Osteocyte (in vitro differentiated cells): ENCODE results near the gene BIK. TPM values are rescaled to one million over a fixed set of nuclear protein-coding genes. Genes with fewer than 3 reads are reported as not detected.

ENCODE experiments used
- DNase-seq: peaks from one replicate; pipeline ENCODE4 v3.0.0; 2021; ENCODE audit warnings: mixed read lengths; ENCODE audit not compliant: unreplicated experiment; ENCODE audit errors: extremely low spot score
- H3K27ac Mint-ChIP-seq: one replicate; pipeline ENCODE4 v1.8.0; 2021; ENCODE audit warnings: mild to moderate bottlenecking, mixed read lengths; ENCODE audit not compliant: unreplicated experiment
- H3K27me3 Mint-ChIP-seq: one replicate; pipeline ENCODE4 v1.8.0; 2021; ENCODE audit warnings: mixed read lengths; ENCODE audit not compliant: unreplicated experiment
- H3K36me3 Mint-ChIP-seq: one replicate; pipeline ENCODE4 v1.8.0; 2021; ENCODE audit warnings: mixed read lengths; ENCODE audit not compliant: unreplicated experiment
- H3K4me1 Mint-ChIP-seq: one replicate; pipeline ENCODE4 v1.8.0; 2021; ENCODE audit warnings: mixed read lengths; ENCODE audit not compliant: unreplicated experiment
- H3K4me3 Mint-ChIP-seq: one replicate; pipeline ENCODE4 v1.8.0; 2021; ENCODE audit warnings: mild to moderate bottlenecking, moderate library complexity, mixed read lengths; ENCODE audit not compliant: unreplicated experiment
- H3K9me3 Mint-ChIP-seq: one replicate; pipeline ENCODE4 v1.8.0; 2021; ENCODE audit warnings: mixed read lengths; ENCODE audit not compliant: unreplicated experiment
- CTCF ChIP-seq: fragments of 200-600 bp; sonication (generic); IDR thresholded peaks from 2 replicates; pipeline ENCODE4 v1.5.0; 2021; ENCODE audit warnings: antibody characterized with exemption, mild to moderate bottlenecking, moderate library complexity
- total RNA-seq: library from RNA; stranded (reverse); gene quantifications from 2 replicates; pipeline ENCODE4 v1.2.1, GENCODE V29; 2021

BIK gene
- total RNA-seq, 1 donor from 2014 or later: not detected

- peak overlapping the region; percentile 64 for H3K4me3 Mint-ChIP-seq
- DNase-seq: no peak
- H3K27me3 Mint-ChIP-seq: no peaks in the 10 kb centered on the region
- H3K9me3 Mint-ChIP-seq: no peaks in the 10 kb centered on the region
- no peaks in the 10 kb centered on the region for H3K36me3 Mint-ChIP-seq
- H3K4me1 Mint-ChIP-seq: peaks cover 25% of the 10 kb centered on the region
- peak overlapping the region; percentile 71 for H3K27ac Mint-ChIP-seq
- no peak for TF ChIP-seq CTCF
These were observed 40.2 kb downstream of the BIK start for GRCh38 chr22:43150731-43151206.

GRCh38 chr22:43151251-43152002 is 40.9 kb downstream of the BIK start, which contains the start of gene TSPO:
TSPO (plus strand) TSS chr22:43151559; CDS start chr22:43159239, 7,680 bp downstream.
- TF ChIP-seq CTCF: no peak
- no peak for DNase-seq
- Mint-ChIP-seq H3K36me3 (no peaks in the 10 kb centered on the region), H3K4me1 (peaks cover 25% of the 10 kb centered on the region), H3K27ac (peak within 1 kb of the TSS; percentile 84), H3K27me3 (no peaks in the 10 kb centered on the region), H3K9me3 (no peaks in the 10 kb centered on the region), H3K4me3 (peak within 1 kb of the TSS; percentile 71)

GRCh38 chr22:43152003-43152356 is 41.4 kb downstream of the BIK start:
- no peak for TF ChIP-seq CTCF
- DNase-seq: no peak
- no peaks in the 10 kb centered on the region for H3K9me3 Mint-ChIP-seq
- H3K4me1 Mint-ChIP-seq: peaks cover 25% of the 10 kb centered on the region
- H3K36me3 Mint-ChIP-seq: no peaks in the 10 kb centered on the region
- H3K4me3 Mint-ChIP-seq: peak overlapping the region; percentile 71
- H3K27ac Mint-ChIP-seq: peak overlapping the region; percentile 84
- H3K27me3 Mint-ChIP-seq: no peaks in the 10 kb centered on the region

- Mint-ChIP-seq H3K27ac (peak overlapping the region; percentile 84), H3K4me1 (peaks cover 25% of the 10 kb centered on the region), H3K36me3 (no peaks in the 10 kb centered on the region), H3K27me3 (no peaks in the 10 kb centered on the region), H3K4me3 (peak overlapping the region; percentile 71), H3K9me3 (no peaks in the 10 kb centered on the region)
- peak; percentile 91 for DNase-seq
- TF ChIP-seq CTCF: no peak
These were observed 42.0 kb downstream of the BIK start for GRCh38 chr22:43152357-43153071.

- H3K4me1 Mint-ChIP-seq: peaks cover 23% of the 10 kb centered on the region
These were observed 43.3 kb downstream of the BIK start for GRCh38 chr22:43153899-43154298.

More at GRCh38 chr22:43153899-43154298, 43.3 kb downstream of the BIK start:
- Mint-ChIP-seq H3K27me3 (no peaks in the 10 kb centered on the region), H3K4me3 (no peak overlapping the region), H3K27ac (no peak overlapping the region), H3K9me3 (no peaks in the 10 kb centered on the region), H3K36me3 (no peaks in the 10 kb centered on the region)
- no peak for DNase-seq
- no peak for TF ChIP-seq CTCF
